Trophoblast cell (in vitro differentiated cells and primary cell): ENCODE measurements around the gene CHRM1.

Experiments
- DNase-seq, 2 donors: peaks; one replicate each; pipeline ENCODE4 v3.0.0-alpha.2; 2016
- H2AFZ ChIP-seq: 2 replicates; pipeline ENCODE4 v1.6.1; 2013; ENCODE audit warnings: low read length, moderate library complexity, mild to moderate bottlenecking; ENCODE audit not compliant: insufficient read depth, poor library complexity
- H2AK5ac ChIP-seq: 2 replicates; pipeline ENCODE4 v1.6.1; 2013; ENCODE audit warnings: mild to moderate bottlenecking, low read length
- H2BK120ac ChIP-seq: 2 replicates; pipeline ENCODE4 v1.6.1; 2013; ENCODE audit warnings: low read length, mild to moderate bottlenecking, moderate library complexity; ENCODE audit not compliant: insufficient read depth, poor library complexity
- H2BK12ac ChIP-seq: 2 replicates; pipeline ENCODE4 v1.6.1; 2013; ENCODE audit warnings: mild to moderate bottlenecking, low read length, moderate library complexity
- H2BK5ac ChIP-seq: 2 replicates; pipeline ENCODE4 v1.6.1; 2013; ENCODE audit warnings: low read length, low read depth, moderate library complexity, mild to moderate bottlenecking; ENCODE audit not compliant: poor library complexity
- H3K14ac ChIP-seq: 2 replicates; pipeline ENCODE4 v1.6.1; 2013; ENCODE audit warnings: mild to moderate bottlenecking, low read length
- H3K18ac ChIP-seq: 2 replicates; pipeline ENCODE4 v1.6.1; 2013; ENCODE audit warnings: mild to moderate bottlenecking, low read length
- H3K23ac ChIP-seq: 2 replicates; pipeline ENCODE4 v1.6.1; 2013; ENCODE audit warnings: low read length
- H3K27ac ChIP-seq: 2 replicates; pipeline ENCODE4 v1.5.1; 2013; ENCODE audit warnings: low read depth, mild to moderate bottlenecking, inconsistent platforms, low read length, moderate library complexity
- H3K27me3 ChIP-seq: 2 replicates; pipeline ENCODE4 v1.6.1; 2013; ENCODE audit warnings: inconsistent platforms, mild to moderate bottlenecking, low read length, moderate library complexity; ENCODE audit not compliant: insufficient read depth
- H3K36me3 ChIP-seq, 2 experiments: 1 replicate in 1 of 2; 2 replicates in 1 of 2; pipeline ENCODE4 v1.6.1; 2013; ENCODE audit warnings: low read length in 2 of 2, mild to moderate bottlenecking in 2 of 2, moderate library complexity in 1 of 2; ENCODE audit not compliant: insufficient read depth in 2 of 2, control insufficient read depth in 1 of 2
- H3K4ac ChIP-seq: 2 replicates; pipeline ENCODE4 v1.6.1; 2013; ENCODE audit warnings: low read depth, mild to moderate bottlenecking, low read length, moderate library complexity
- H3K4me1 ChIP-seq, 2 experiments: 1 replicate in 1 of 2; 2 replicates in 1 of 2; pipeline ENCODE4 v1.6.1; 2013; ENCODE audit warnings: low read length in 2 of 2, mild to moderate bottlenecking in 2 of 2, moderate library complexity in 1 of 2; ENCODE audit not compliant: insufficient read depth in 2 of 2, control insufficient read depth in 1 of 2
- H3K4me2 ChIP-seq: 2 replicates; pipeline ENCODE4 v1.6.1; 2013; ENCODE audit warnings: inconsistent platforms, mild to moderate bottlenecking, low read length, moderate library complexity
- H3K4me3 ChIP-seq: 2 replicates; pipeline ENCODE4 v1.5.1; 2013; ENCODE audit warnings: mild to moderate bottlenecking, low read depth, low read length, inconsistent platforms
- H3K79me1 ChIP-seq: one replicate; pipeline ENCODE4 v1.6.1; 2013; ENCODE audit warnings: low read length
- H3K79me2 ChIP-seq: 2 replicates; pipeline ENCODE4 v1.6.1; 2013; ENCODE audit warnings: low read length, mild to moderate bottlenecking; ENCODE audit not compliant: control insufficient read depth, insufficient read depth, poor library complexity
- H3K9ac ChIP-seq: 2 replicates; pipeline ENCODE4 v1.6.1; 2013; ENCODE audit warnings: mild to moderate bottlenecking, low read length
- H3K9me3 ChIP-seq: 2 replicates; pipeline ENCODE4 v1.6.1; 2013; ENCODE audit warnings: low read depth, mild to moderate bottlenecking, control low read depth, inconsistent platforms, low read length; ENCODE audit not compliant: insufficient read depth
- H4K12ac ChIP-seq: 2 replicates; pipeline ENCODE4 v1.6.1; 2013; ENCODE audit warnings: low read depth, mild to moderate bottlenecking, low read length, moderate library complexity
- H4K8ac ChIP-seq: 2 replicates; pipeline ENCODE4 v1.6.1; 2013; ENCODE audit warnings: low read depth, mild to moderate bottlenecking, low read length, moderate library complexity
- H4K91ac ChIP-seq: one replicate; pipeline ENCODE4 v1.6.1; 2013; ENCODE audit warnings: low read depth, mild to moderate bottlenecking, low read length, moderate library complexity
- WGBS: extraction: QIAGEN DNeasy Blood & Tissue Kit; methylation state at CpG from one replicate; pipeline ENCODE4 v1.1.7; 2013; ENCODE audit warnings: missing lambda C conversion rate; ENCODE audit not compliant: insufficient read length, insufficient coverage; ENCODE audit errors: extremely low coverage; 5-methylcytosine and 5-hydroxymethylcytosine counted together

The CHRM1 gene

DNA sequence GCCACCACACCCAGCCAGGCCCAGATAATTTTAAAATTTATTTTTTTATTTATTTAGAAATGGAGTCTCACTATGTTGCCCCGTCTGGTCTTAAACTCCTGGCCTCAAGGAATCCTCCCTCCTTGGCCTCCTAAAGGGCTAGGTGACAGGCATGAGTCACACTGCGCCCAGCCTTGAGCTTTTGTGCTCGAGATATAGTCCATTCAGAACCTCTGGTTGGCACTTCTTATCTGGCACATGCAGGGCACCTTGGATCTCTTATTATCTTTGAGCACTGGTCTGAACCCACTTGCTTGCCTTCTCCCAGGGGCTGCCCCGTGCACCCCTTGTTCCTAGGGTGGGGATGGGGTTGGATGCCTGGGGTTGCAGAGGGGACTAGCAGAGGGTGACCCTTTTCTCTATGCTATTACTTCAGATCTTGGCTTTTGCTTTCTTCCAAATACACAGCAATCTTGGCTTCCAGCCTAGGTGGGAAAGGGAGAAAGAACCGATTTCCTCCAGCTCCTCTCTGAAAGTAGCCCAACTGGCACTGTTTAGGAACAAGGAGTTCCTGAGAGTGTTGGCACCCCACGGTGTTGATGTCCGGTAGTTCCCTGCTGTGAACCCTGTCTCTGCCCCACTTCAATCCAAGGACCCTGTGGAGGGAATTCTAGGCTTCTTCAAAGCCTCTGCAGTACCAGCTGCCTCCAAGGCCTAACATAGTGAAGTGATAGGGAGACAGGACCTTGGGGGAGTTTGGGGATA lies 41.8 kb downstream of the CHRM1 start:
- peaks cover 21% of the 10 kb centered on the region for H3K79me1 ChIP-seq
- no peak for DNase-seq
- H3K27me3 ChIP-seq, result no peaks in the 10 kb centered on the region
- no peak overlapping the region for H3K23ac ChIP-seq
- no peak overlapping the region for H2BK120ac ChIP-seq
- H3K79me2 ChIP-seq, result peaks cover 21% of the 10 kb centered on the region
- peaks cover 23 to 25% of the 10 kb centered on the region in 2 experiments for H3K36me3 ChIP-seq
- H3K18ac ChIP-seq, result no peak overlapping the region
- no peak overlapping the region for H3K9ac ChIP-seq
- peak overlapping the region; percentile 59 for H3K4ac ChIP-seq
- no peak overlapping the region for H2AFZ ChIP-seq
- H3K4me1 ChIP-seq, result peaks cover 13 to 26% of the 10 kb centered on the region in 2 experiments
- H2BK5ac ChIP-seq, result no peak overlapping the region
- H3K4me2 ChIP-seq, result no peak overlapping the region
- H4K12ac ChIP-seq, result peak overlapping the region; percentile 59
- H3K27ac ChIP-seq, result no peak overlapping the region
- H3K9me3 ChIP-seq, result peaks cover 3% of the 10 kb centered on the region
- H2BK12ac ChIP-seq, result no peak overlapping the region
- H2AK5ac ChIP-seq, result no peak overlapping the region
- H3K4me3 ChIP-seq, result no peak overlapping the region
- peak overlapping the region; percentile 13 for H4K91ac ChIP-seq
- no peak overlapping the region for H3K14ac ChIP-seq
- peak overlapping the region; percentile 29 for H4K8ac ChIP-seq
- WGBS, result no CpG with 5 or more reads among the region's 7 CpGs

DNA sequence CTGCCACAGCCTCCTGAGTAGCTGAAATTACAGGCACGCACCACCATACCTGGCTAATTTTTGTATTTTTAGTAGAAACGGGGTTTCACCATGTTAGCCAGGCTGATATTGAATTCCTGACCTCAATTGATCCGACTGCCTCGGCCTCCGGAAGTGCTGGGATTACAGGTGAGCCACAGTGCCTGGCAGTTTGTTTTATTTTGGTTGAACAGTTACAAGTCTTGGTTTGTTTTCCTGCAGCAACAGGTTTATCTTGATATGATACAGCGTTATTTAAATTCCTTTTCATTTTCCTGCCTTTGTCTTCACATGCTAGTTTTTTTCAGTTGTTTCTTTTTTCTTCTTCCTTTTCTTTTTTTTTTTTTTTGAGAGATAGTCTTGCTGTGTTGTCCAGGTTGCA lies 44.5 kb downstream of the CHRM1 start:
- no peak overlapping the region for H4K12ac ChIP-seq
- H2AFZ ChIP-seq, result no peak overlapping the region
- peaks cover 3% of the 10 kb centered on the region for H3K9me3 ChIP-seq
- DNase-seq, result peak in 1 of 2 donors; percentile 72
- no peak overlapping the region for H4K91ac ChIP-seq
- no peak overlapping the region for H3K4me3 ChIP-seq
- no peak overlapping the region for H3K9ac ChIP-seq
- H3K27me3 ChIP-seq, result no peaks in the 10 kb centered on the region
- no peak overlapping the region for H4K8ac ChIP-seq
- peaks cover 9% of the 10 kb centered on the region for H3K79me2 ChIP-seq
- H3K18ac ChIP-seq, result no peak overlapping the region
- no peak overlapping the region for H2BK120ac ChIP-seq
- peaks cover 7 to 10% of the 10 kb centered on the region in 2 experiments for H3K4me1 ChIP-seq
- no peak overlapping the region for H2BK12ac ChIP-seq
- H3K4me2 ChIP-seq, result no peak overlapping the region
- H3K79me1 ChIP-seq, result peaks cover 7% of the 10 kb centered on the region
- H3K14ac ChIP-seq, result no peak overlapping the region
- H3K23ac ChIP-seq, result no peak overlapping the region
- no peak overlapping the region for H2BK5ac ChIP-seq
- WGBS, result no CpG with 5 or more reads among the region's 6 CpGs
- H3K27ac ChIP-seq, result no peak overlapping the region
- no peak overlapping the region for H2AK5ac ChIP-seq
- H3K4ac ChIP-seq, result no peak overlapping the region
- peaks cover 8 to 18% of the 10 kb centered on the region in 2 experiments for H3K36me3 ChIP-seq

DNA sequence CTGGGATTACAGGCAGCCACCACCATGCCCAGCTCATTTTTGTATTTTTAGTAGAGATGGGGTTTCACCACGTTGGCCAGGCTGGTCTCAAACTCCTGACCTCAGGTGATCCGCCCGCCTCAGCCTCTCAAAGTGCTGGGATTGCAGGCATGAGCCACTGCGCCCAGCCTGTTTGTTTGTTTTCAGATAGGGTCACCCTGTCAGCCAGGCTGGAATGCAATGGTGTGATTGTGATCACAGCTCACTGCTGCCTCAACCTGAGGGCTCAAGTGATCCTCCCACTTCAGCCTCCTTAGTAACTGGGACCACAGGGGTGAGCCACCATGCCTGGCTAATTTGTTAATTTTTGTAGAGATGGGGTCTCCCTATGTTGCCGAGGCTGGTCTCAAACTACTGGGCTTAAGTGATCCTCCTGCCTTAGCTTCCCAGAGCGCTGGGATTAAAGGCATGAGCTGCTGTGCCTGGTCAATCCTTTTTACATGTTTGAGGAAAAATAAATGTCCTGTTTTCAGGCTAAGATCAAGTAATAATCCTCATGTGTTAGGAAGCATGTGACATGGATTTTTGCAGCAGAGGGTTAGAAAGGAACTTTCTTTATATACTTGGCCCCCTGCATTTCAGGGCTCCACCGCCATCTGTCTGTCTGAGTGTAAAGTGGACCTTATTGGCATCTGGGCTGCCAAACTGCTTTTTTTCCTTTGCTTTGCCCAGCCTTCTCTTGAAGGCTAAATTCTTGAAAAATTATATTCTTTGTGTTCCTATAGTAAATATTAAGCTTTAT lies 45.3 kb downstream of the CHRM1 start:
- H3K9ac ChIP-seq, result no peak overlapping the region
- no peak overlapping the region for H3K4ac ChIP-seq
- H3K9me3 ChIP-seq, result peaks cover 1% of the 10 kb centered on the region
- peak overlapping the region; percentile 24 for H2BK12ac ChIP-seq
- H3K18ac ChIP-seq, result no peak overlapping the region
- peaks cover 2% of the 10 kb centered on the region for H3K79me1 ChIP-seq
- no peaks in the 10 kb centered on the region for H3K27me3 ChIP-seq
- H3K36me3 ChIP-seq, result peaks cover 8 to 19% of the 10 kb centered on the region in 2 experiments
- H2AFZ ChIP-seq, result no peak overlapping the region
- peak; percentile 90 for DNase-seq
- H3K4me2 ChIP-seq, result no peak overlapping the region
- no peak overlapping the region for H3K27ac ChIP-seq
- peaks cover 3% of the 10 kb centered on the region for H3K79me2 ChIP-seq
- no peak overlapping the region for H3K14ac ChIP-seq
- no peak overlapping the region for H2BK5ac ChIP-seq
- WGBS, result no CpG with 5 or more reads among the region's 7 CpGs
- no peak overlapping the region for H4K12ac ChIP-seq
- H4K91ac ChIP-seq, result no peak overlapping the region
- H3K4me3 ChIP-seq, result no peak overlapping the region
- H2AK5ac ChIP-seq, result no peak overlapping the region
- H2BK120ac ChIP-seq, result no peak overlapping the region
- H4K8ac ChIP-seq, result no peak overlapping the region
- H3K23ac ChIP-seq, result no peak overlapping the region
- H3K4me1 ChIP-seq, result peaks cover 7 to 10% of the 10 kb centered on the region in 2 experiments

DNA sequence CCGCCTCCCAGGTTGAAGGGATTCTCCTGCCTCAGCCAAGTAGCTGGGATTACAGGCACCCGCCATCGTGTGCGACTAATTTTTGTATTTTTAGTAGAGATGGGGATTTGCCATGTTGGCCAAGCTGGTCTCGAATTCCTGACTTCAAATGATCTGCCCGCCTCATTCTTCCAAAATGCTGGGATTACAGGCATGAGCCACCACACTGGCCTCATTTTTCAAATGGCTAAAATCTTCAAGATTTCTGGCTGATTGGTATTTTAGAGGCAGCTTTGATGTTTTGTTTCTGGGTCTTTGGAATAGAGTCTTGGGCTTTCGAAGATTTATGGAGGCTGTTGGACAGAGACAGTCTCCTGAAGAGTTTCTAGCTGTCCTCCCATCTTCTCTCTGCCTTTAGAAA lies 46.3 kb downstream of the CHRM1 start:
- no peaks in the 10 kb centered on the region for H3K27me3 ChIP-seq
- H3K36me3 ChIP-seq, result peaks cover 8 to 20% of the 10 kb centered on the region in 2 experiments
- H3K4ac ChIP-seq, result no peak overlapping the region
- no peak overlapping the region for H4K8ac ChIP-seq
- H4K91ac ChIP-seq, result no peak overlapping the region
- H3K79me2 ChIP-seq, result no peaks in the 10 kb centered on the region
- H2BK12ac ChIP-seq, result no peak overlapping the region
- DNase-seq, result peak; percentile 39 to 84
- WGBS, result no CpG with 5 or more reads among the region's 7 CpGs
- no peak overlapping the region for H3K4me2 ChIP-seq
- no peak overlapping the region for H3K27ac ChIP-seq
- no peaks in the 10 kb centered on the region for H3K79me1 ChIP-seq
- H3K4me1 ChIP-seq, result peaks cover 4 to 6% of the 10 kb centered on the region in 2 experiments
- H2BK120ac ChIP-seq, result no peak overlapping the region
- no peak overlapping the region for H2AFZ ChIP-seq
- H3K14ac ChIP-seq, result no peak overlapping the region
- H3K4me3 ChIP-seq, result no peak overlapping the region
- no peak overlapping the region for H3K18ac ChIP-seq
- no peak overlapping the region for H2AK5ac ChIP-seq
- no peak overlapping the region for H3K9ac ChIP-seq
- no peak overlapping the region for H4K12ac ChIP-seq
- H3K23ac ChIP-seq, result no peak overlapping the region
- H2BK5ac ChIP-seq, result no peak overlapping the region
- no peaks in the 10 kb centered on the region for H3K9me3 ChIP-seq
